ENCODE data around the gene PTPN2.

DNA sequence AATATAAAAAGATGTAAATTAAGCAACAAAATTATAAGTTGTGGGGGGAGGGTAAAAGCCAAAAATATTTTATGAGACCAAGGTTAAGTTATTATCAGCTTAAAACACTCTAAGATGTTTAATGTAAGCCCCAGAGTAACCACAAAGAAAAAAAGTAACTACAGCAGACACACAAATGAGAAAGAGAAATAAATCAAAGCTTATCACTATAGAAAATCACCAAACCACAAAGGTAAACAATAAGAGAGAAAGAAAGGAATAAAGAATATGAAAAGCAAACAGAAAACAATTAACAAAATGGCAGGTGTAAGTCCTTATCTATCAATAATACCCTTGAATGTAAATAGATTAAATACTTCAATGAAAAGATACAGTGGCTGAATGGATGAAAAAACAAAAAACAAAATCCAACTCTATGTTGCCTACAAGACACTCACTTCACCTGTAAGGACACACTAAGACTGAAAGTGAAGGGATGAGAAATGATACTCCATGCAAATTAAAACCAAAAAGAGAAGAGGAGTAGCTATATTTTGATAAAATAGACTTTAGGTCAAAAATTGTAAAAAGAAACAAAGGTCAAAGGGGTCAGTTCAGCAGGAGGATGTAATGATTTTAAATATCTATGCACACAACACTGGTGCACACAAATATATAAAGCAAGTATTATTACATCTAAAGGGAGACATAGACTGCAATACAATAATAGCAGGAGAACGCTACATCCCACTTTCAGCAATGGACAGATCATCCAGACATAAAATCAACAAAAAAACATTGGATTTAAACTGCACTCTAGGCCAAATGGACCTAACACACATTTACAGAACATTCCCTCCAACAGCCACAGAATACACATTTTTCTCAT is 80.7 kb downstream of the PTPN2 start:
- TF ChIP-seq, protein P1, sequence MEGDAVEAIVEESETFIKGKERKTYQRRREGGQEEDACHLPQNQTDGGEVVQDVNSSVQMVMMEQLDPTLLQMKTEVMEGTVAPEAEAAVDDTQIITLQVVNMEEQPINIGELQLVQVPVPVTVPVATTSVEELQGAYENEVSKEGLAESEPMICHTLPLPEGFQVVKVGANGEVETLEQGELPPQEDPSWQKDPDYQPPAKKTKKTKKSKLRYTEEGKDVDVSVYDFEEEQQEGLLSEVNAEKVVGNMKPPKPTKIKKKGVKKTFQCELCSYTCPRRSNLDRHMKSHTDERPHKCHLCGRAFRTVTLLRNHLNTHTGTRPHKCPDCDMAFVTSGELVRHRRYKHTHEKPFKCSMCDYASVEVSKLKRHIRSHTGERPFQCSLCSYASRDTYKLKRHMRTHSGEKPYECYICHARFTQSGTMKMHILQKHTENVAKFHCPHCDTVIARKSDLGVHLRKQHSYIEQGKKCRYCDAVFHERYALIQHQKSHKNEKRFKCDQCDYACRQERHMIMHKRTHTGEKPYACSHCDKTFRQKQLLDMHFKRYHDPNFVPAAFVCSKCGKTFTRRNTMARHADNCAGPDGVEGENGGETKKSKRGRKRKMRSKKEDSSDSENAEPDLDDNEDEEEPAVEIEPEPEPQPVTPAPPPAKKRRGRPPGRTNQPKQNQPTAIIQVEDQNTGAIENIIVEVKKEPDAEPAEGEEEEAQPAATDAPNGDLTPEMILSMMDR (conservative IDR thresholded peaks at IDR 0.05; ENCODE audit: low read depth in 2 of 2) = no peak
- TF ChIP-seq EZH2phosphoT487 (IDR thresholded peaks at IDR 0.05; ENCODE audit: unreplicated experiment) (no peak), POLR2AphosphoS5 (IDR thresholded peaks at IDR 0.05; ENCODE audit: low read depth) (no peak), EZH2 (IDR thresholded peaks at IDR 0.05; ENCODE audit: low read depth, unreplicated experiment) (no peak)
- TF ChIP-seq, protein P2, sequence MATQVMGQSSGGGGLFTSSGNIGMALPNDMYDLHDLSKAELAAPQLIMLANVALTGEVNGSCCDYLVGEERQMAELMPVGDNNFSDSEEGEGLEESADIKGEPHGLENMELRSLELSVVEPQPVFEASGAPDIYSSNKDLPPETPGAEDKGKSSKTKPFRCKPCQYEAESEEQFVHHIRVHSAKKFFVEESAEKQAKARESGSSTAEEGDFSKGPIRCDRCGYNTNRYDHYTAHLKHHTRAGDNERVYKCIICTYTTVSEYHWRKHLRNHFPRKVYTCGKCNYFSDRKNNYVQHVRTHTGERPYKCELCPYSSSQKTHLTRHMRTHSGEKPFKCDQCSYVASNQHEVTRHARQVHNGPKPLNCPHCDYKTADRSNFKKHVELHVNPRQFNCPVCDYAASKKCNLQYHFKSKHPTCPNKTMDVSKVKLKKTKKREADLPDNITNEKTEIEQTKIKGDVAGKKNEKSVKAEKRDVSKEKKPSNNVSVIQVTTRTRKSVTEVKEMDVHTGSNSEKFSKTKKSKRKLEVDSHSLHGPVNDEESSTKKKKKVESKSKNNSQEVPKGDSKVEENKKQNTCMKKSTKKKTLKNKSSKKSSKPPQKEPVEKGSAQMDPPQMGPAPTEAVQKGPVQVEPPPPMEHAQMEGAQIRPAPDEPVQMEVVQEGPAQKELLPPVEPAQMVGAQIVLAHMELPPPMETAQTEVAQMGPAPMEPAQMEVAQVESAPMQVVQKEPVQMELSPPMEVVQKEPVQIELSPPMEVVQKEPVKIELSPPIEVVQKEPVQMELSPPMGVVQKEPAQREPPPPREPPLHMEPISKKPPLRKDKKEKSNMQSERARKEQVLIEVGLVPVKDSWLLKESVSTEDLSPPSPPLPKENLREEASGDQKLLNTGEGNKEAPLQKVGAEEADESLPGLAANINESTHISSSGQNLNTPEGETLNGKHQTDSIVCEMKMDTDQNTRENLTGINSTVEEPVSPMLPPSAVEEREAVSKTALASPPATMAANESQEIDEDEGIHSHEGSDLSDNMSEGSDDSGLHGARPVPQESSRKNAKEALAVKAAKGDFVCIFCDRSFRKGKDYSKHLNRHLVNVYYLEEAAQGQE (IDR thresholded peaks at IDR 0.05; ENCODE audit: unreplicated experiment) = no peak
- TF ChIP-seq, protein P3, sequence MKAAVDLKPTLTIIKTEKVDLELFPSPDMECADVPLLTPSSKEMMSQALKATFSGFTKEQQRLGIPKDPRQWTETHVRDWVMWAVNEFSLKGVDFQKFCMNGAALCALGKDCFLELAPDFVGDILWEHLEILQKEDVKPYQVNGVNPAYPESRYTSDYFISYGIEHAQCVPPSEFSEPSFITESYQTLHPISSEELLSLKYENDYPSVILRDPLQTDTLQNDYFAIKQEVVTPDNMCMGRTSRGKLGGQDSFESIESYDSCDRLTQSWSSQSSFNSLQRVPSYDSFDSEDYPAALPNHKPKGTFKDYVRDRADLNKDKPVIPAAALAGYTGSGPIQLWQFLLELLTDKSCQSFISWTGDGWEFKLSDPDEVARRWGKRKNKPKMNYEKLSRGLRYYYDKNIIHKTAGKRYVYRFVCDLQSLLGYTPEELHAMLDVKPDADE (IDR thresholded peaks at IDR 0.05) = no peak

All from GM23338 (cell line).